AG04450 (cell line): ENCODE results near the gene WDTC1. TPM values are rescaled to one million over a fixed set of nuclear protein-coding genes. Genes with fewer than 3 reads are reported as not detected.

Experiments used
- CTCF ChIA-PET: fragments of 300-600, 350-600 bp; formaldehyde crosslinking; extraction: SDS; loops from one replicate; lab custom pipeline; 2022; ENCODE audit warnings: antibody characterized with exemption, inconsistent platforms; lab: Charles Lee
- POLR2A ChIA-PET: fragments of 350-600 bp; formaldehyde crosslinking; extraction: SDS; loops from one replicate; lab custom pipeline; 2021; ENCODE audit warnings: antibody characterized with exemption, inconsistent platforms; lab: Yijun Ruan, JAX
- DNase-seq: peaks from one replicate; pipeline ENCODE4 v3.0.0-alpha.2; 2011; ENCODE audit warnings: low read depth, low spot score
- H3K27ac ChIP-seq: one replicate; pipeline ENCODE4 v1.5.1; 2012; ENCODE audit warnings: low read depth, low read length, control low read depth
- H3K27me3 ChIP-seq: one replicate; pipeline ENCODE4 v1.6.0; 2012; ENCODE audit warnings: low read length; ENCODE audit not compliant: control insufficient read depth, insufficient read depth
- H3K4me3 ChIP-seq: 2 replicates; pipeline ENCODE4 v1.5.1; 2011; ENCODE audit warnings: mild to moderate bottlenecking, low read depth, low read length, control low read depth
- H3K9me3 ChIP-seq: 2 replicates; pipeline ENCODE4 v1.5.1; 2012; ENCODE audit warnings: low read length; ENCODE audit not compliant: control insufficient read depth, insufficient read depth
- CTCF ChIP-seq: IDR thresholded peaks from 2 replicates; pipeline ENCODE4 v1.5.1; 2011; ENCODE audit warnings: low read depth, low read length, control low read depth, inconsistent platforms
- polyA plus RNA-seq: library from polyadenylated mRNA; depleted of rRNA; stranded (reverse); fragments of >200 nt; gene quantifications from 2 replicates; pipeline ENCODE4 v1.2.3, GENCODE V29; 2011

WDTC1 gene
- polyA plus RNA-seq, 1 experiment = 7.1 TPM

DNA sequence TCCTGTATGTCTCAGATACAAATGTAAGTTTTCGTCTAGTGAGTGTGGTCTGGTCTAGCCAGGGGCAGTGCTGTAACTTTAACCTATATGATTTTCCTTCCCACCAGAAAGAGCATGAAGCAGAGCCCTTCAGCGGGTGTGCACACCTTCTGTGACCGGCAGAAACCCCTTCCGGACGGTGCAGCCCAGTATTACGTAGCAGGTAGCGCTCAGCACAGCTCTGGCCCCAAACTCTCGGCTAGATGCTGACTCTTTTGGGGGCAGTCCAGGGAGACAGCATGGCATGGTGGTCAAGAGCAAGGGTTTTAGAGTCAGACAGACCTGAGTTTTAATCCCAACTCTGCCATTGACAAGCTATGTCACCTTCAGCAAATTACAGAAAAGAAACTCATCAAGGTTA is 59.5 kb downstream of the WDTC1 start:
- no peak overlapping the region for H3K4me3 ChIP-seq
- no peak for TF ChIP-seq CTCF
- no peak for DNase-seq
- CTCF ChIA-PET = interaction anchor here (0.6 to 10.3 kb wide), 6 partner anchors 9 to 294 kb away, joined by 3 to 168 read pairs (median 4); no protein-coding TSS in a partner anchor
- no peaks in the 10 kb centered on the region for H3K9me3 ChIP-seq
- no peaks in the 10 kb centered on the region for H3K27me3 ChIP-seq
- POLR2A ChIA-PET = interaction anchor here (0.6 kb wide), 1 partner anchor 149 kb away, joined by 4 read pairs; no protein-coding TSS in a partner anchor
- no peak overlapping the region for H3K27ac ChIP-seq

DNA sequence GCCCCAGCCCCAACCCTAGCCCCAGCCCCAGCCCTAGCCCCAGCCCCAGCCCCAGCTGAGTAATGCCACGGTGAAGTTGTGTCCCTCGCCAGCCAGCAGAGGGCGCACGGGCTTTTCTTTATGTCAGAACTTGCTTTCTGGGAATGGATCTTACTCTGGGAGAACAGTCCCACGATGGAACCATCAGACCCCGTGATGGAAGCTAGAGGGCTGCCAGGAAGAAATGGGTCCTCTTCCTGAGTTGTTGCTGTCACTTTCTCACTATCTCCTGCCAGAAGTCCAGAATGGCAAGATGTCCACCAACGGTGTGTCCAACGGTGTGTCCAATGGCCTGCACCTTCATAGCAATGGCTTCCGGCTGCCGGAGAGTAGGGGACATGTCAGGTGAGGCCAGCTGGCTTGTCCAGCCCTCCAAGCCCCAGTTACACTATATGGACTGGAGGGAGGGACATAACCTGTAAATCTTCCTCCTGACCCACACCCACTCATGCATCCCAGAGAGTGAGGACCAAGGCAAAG is 62.4 kb downstream of the WDTC1 start:
- ChIA-PET POLR2A (interaction anchor here (0.5 kb wide), 1 partner anchor 1212 kb away, joined by 3 read pairs; no protein-coding TSS in a partner anchor), CTCF (interaction anchor here (0.5 to 10.3 kb wide), 55 partner anchors 9 to 476 kb away, joined by 3 to 168 read pairs (median 5); partner anchors contain the start of genes AHDC1, CD164L2, GPR3 and MAP3K6)
- no peaks in the 10 kb centered on the region for H3K27me3 ChIP-seq
- H3K9me3 ChIP-seq = no peaks in the 10 kb centered on the region
- H3K27ac ChIP-seq = no peak overlapping the region
- DNase-seq = no peak
- TF ChIP-seq CTCF = peak; percentile 68
- H3K4me3 ChIP-seq = no peak overlapping the region

DNA sequence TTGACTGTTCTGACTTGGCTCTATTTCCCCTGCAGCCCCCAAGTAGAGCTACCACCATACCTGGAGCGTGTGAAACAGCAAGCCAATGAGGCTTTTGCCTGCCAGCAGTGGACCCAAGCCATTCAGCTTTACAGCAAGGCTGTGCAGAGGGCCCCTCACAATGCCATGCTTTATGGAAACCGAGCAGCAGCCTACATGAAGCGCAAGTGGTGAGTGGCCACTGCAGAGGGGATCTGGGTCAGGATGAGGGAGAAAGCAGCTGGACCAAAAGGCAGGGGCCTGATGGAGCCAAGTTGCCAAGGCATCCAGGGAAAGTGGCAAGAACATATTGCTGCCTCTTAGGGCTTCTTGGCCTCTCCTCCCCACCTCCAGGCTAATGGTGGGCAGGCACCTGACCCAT is 63.5 kb downstream of the WDTC1 start:
- H3K27ac ChIP-seq = no peak overlapping the region
- ChIA-PET POLR2A (interaction anchor here (0.5 kb wide), 1 partner anchor 63 kb away, joined by 3 read pairs; no protein-coding TSS in a partner anchor), CTCF (interaction anchor here (1.0 to 10.3 kb wide), 14 partner anchors 11 to 365 kb away, joined by 3 to 168 read pairs (median 20); partner anchors contain the start of genes AHDC1, CD164L2, GPR3 and MAP3K6)
- H3K9me3 ChIP-seq = no peaks in the 10 kb centered on the region
- no peaks in the 10 kb centered on the region for H3K27me3 ChIP-seq
- no peak for DNase-seq
- no peak for TF ChIP-seq CTCF
- H3K4me3 ChIP-seq = no peak overlapping the region

DNA sequence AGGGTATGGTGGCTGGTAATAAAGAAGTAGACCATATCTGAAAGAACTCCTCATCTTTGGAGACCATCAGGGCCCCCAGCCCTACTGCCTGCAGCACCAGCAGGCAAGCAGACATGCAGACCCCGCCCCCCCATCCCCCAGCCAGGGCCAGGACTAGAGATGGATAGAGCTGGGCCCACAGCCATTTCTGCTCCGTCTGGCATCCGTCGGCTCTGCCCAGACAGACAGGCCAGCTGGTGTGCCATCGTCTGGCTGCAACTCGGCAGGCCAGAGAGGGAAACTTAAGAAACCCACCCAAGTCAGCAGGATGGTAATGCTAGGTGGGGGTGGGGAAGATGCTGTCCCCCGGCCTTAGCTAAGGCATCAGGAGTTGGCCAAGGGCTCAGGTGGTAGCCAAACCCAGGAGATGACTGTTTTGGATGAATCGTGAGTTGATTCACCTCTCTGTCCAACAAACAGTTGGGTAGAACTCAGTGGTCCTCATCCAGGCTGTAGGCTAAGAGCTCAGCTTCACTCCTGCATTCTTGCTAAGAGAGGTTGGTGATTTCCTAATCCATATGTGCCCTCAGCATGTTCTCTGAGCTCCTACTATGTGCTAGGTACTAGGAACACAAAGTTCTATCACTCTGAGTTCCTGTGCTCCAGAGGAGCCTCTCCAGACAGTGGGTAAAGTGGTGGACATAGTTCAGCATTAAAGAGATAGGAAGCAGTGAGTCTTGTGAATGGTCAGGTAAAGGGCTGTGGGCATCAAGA is 64.4 kb downstream of the WDTC1 start:
- Histone ChIP-seq H3K27ac (peak overlapping the region; percentile 97), H3K27me3 (no peaks in the 10 kb centered on the region), H3K4me3 (no peak overlapping the region), H3K9me3 (no peaks in the 10 kb centered on the region)
- no peak for TF ChIP-seq CTCF
- CTCF ChIA-PET = interaction anchor here (0.6 to 10.3 kb wide), 15 partner anchors 14 to 364 kb away, joined by 3 to 168 read pairs (median 19); partner anchors contain the start of genes AHDC1, GPR3 and MAP3K6
- DNase-seq = no peak
- POLR2A ChIA-PET = interaction anchor here (0.5 to 2.4 kb wide), 13 partner anchors 10 to 305 kb away, joined by 3 to 27 read pairs (median 4); partner anchors contain the start of genes MAP3K6, SLC9A1 and SYTL1
